Stimulated activated naive CD8-positive, alpha-beta T cell treated with anti-CD3 and anti-CD28 coated beads, Interleukin-15, amount 100 ng/mL, for 72 hours (primary cell): ENCODE measurements around the gene ACSL4.

Experiments used
- ATAC-seq: fragments of 150-1000 bp; cut with Tn5 transposase; 2 replicates; pipeline ENCODE4 v1.10.0; 2021; ENCODE audit warnings: mild to moderate bottlenecking, moderate library complexity
- DNase-seq, 2 donors: peaks; one replicate each; pipeline ENCODE4 v3.0.0; 2021 to 2022
- H3K27ac Mint-ChIP-seq, 2 donors: one replicate each; pipeline ENCODE4 v1.8.0; 2022; ENCODE audit warnings: mild to moderate bottlenecking in 2 of 2, mixed read lengths in 2 of 2, moderate library complexity in 2 of 2
- H3K27me3 Mint-ChIP-seq: one replicate; pipeline ENCODE4 v1.8.0; 2022; ENCODE audit warnings: mixed read lengths
- H3K4me1 Mint-ChIP-seq: one replicate; pipeline ENCODE4 v1.8.0; 2022; ENCODE audit warnings: mild to moderate bottlenecking, mixed read lengths
- H3K4me3 Mint-ChIP-seq, 2 donors: one replicate each; pipeline ENCODE4 v1.8.0; 2022; ENCODE audit warnings: mild to moderate bottlenecking in 2 of 2, mixed read lengths in 2 of 2, moderate library complexity in 1 of 2
- H3K9me3 Mint-ChIP-seq, 2 donors: one replicate each; pipeline ENCODE4 v1.8.0; 2022; ENCODE audit warnings: mixed read lengths in 2 of 2

The ACSL4 gene

GRCh38 chrX:109622270-109622669 is 110.8 kb downstream of the ACSL4 start:
- H3K27me3 Mint-ChIP-seq: no peaks in the 10 kb centered on the region
- no peaks in the 10 kb centered on the region for H3K9me3 Mint-ChIP-seq
- no peak overlapping the region for H3K4me3 Mint-ChIP-seq
- no peak overlapping the region for H3K27ac Mint-ChIP-seq
- no peak for ATAC-seq
- peaks cover under 1% of the 10 kb centered on the region for H3K4me1 Mint-ChIP-seq
- no peak for DNase-seq

DNA sequence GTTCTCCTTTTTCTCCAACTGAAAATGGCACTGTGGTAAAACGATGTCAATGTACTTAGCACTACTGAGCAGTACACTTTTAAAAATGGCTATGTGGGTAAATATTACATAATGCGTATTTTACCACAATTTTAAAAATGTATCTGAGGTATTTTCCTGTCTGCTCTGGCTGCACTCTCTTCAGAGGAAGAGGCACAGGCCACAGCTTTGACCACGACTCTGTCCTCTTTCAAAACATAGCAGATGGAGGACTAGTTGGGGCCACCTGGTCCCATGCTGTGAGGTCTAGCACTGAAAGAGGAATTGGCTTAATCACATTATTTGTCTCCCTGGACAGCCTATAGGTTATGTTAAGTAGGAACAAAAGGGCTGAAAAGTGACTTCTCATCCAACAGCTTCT is 113.3 kb downstream of the ACSL4 start:
- Mint-ChIP-seq H3K27ac (no peak overlapping the region), H3K27me3 (no peaks in the 10 kb centered on the region), H3K9me3 (no peaks in the 10 kb centered on the region), H3K4me3 (no peak overlapping the region), H3K4me1 (no peaks in the 10 kb centered on the region)
- DNase-seq (no peak), ATAC-seq (no peak)

DNA sequence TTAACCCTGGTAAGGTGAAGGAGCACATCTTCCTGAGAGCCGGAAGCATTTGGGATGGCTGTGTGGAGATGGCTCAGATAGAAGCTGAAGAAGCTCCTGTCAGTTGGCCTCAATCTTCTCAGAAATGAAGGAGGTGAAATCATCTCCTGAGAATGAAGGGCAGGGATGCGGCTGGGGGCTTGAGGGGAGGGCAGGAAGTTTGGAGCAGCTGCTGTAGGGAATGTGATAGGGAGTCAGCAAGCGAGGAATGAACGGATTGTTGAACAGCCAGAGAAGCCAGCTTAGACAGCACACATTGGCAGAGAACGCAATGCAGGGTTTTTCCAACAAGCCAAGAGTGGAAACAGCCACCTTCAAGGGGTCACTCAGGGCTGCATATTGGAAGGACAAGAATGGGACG is 118.1 kb downstream of the ACSL4 start:
- no peaks in the 10 kb centered on the region for H3K27me3 Mint-ChIP-seq
- DNase-seq (no peak), ATAC-seq (no peak)
- no peaks in the 10 kb centered on the region for H3K4me1 Mint-ChIP-seq
- H3K9me3 Mint-ChIP-seq: no peaks in the 10 kb centered on the region
- H3K27ac Mint-ChIP-seq: no peak overlapping the region
- H3K4me3 Mint-ChIP-seq: no peak overlapping the region

DNA sequence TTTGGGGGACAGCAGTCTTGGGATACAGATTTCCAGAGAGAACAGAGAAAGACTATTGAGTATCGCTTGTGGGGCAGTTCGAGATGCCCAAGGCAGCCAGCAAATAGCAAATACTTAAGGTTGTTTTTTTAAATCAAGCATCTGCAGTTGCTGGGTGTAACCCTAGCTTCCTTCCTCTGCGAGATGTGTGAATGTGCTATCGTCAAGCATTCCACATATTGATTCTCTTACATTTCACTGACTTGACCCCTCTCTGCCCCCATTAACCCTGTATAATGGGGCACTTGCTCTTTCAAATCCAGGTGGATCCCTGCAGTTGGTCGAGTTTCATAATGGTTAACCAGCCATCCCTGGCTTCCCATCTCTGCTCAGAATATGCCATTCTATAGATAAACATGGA is 131.6 kb downstream of the ACSL4 start:
- Mint-ChIP-seq H3K9me3 (peaks cover 0 to 4% of the 10 kb centered on the region in 2 donors), H3K4me3 (no peak overlapping the region), H3K4me1 (no peaks in the 10 kb centered on the region), H3K27ac (no peak overlapping the region), H3K27me3 (peaks cover 46% of the 10 kb centered on the region)
- DNase-seq (no peak), ATAC-seq (no peak)

- no peak overlapping the region for H3K27ac Mint-ChIP-seq
- DNase-seq: no peak
- peaks cover 46% of the 10 kb centered on the region for H3K27me3 Mint-ChIP-seq
Measured at GRCh38 chrX:109600237-109600651, 132.8 kb downstream of the ACSL4 start.

GRCh38 chrX:109596015-109596414 is 137.0 kb downstream of the ACSL4 start:
- Mint-ChIP-seq H3K4me3 (no peak overlapping the region), H3K27me3 (peaks cover 15% of the 10 kb centered on the region), H3K9me3 (no peaks in the 10 kb centered on the region), H3K27ac (no peak overlapping the region), H3K4me1 (no peaks in the 10 kb centered on the region)
- no peak for ATAC-seq
- DNase-seq: no peak

More at GRCh38 chrX:109600237-109600651, 132.8 kb downstream of the ACSL4 start:
- no peaks in the 10 kb centered on the region for H3K9me3 Mint-ChIP-seq
- H3K4me3 Mint-ChIP-seq: no peak overlapping the region
- no peak for ATAC-seq
- H3K4me1 Mint-ChIP-seq: no peaks in the 10 kb centered on the region
